ENCODE data around the gene CDH11. TPM values are rescaled to one million over a fixed set of nuclear protein-coding genes. Genes with fewer than 3 reads are reported as not detected.

Gene CDH11
- total and polyA plus RNA-seq, 10 donors = 4.3 to 721 (median 305) TPM

- Histone ChIP-seq H3K36me3 (peaks cover 0 to 23% (median 0%) of the 10 kb centered on the region in 6 donors), H3K9me3 (no peaks in the 10 kb centered on the region), H3K27ac (no peak overlapping the region), H3K4me1 (no peaks in the 10 kb centered on the region), H3K4me3 (no peak overlapping the region), H3K27me3 (replicated peaks in 1 of 7) (no peaks in the 10 kb centered on the region)
- no peak for TF ChIP-seq POLR2AphosphoS5 (IDR thresholded peaks at IDR 0.05)
- TF ChIP-seq CTCF (IDR thresholded peaks at IDR 0.05 in 8 of 11, conservative IDR thresholded peaks at IDR 0.05 in 3 of 11) = no peak
- no peak for TF ChIP-seq POLR2A (IDR thresholded peaks at IDR 0.05)
- DNase-seq = no peak
- WGBS, 5 donors = 63 to 75% (median 72%) methylated on average over 3 of the region's 3 CpGs
- intact Hi-C loops (cut with DNase I; ENCODE audit: low total_unique reads) = no loop called here
Observed at GRCh38 chr16:64964126-64964540, 157.7 kb downstream of the CDH11 start.

GRCh38 chr16:64962786-64963185, 159.1 kb downstream of the CDH11 start:
- Histone ChIP-seq H3K27ac (no peak overlapping the region), H3K9me3 (no peaks in the 10 kb centered on the region), H3K4me3 (no peak overlapping the region), H3K36me3 (peaks cover 0 to 12% (median 0%) of the 10 kb centered on the region in 6 donors), H3K4me1 (no peaks in the 10 kb centered on the region), H3K27me3 (replicated peaks in 1 of 7) (no peaks in the 10 kb centered on the region)
- TF ChIP-seq POLR2AphosphoS5 (IDR thresholded peaks at IDR 0.05) (no peak), POLR2A (IDR thresholded peaks at IDR 0.05) (no peak), CTCF (IDR thresholded peaks at IDR 0.05 in 8 of 11, conservative IDR thresholded peaks at IDR 0.05 in 3 of 11) (no peak)
- intact Hi-C loops (cut with DNase I; ENCODE audit: low total_unique reads) = no loop called here
- DNase-seq = no peak
- 52 to 60% (median 54%) methylated on average over 2 of the region's 2 CpGs for WGBS, 5 donors

- Histone ChIP-seq H3K27me3 (replicated peaks in 1 of 7) (no peaks in the 10 kb centered on the region), H3K4me1 (no peaks in the 10 kb centered on the region), H3K36me3 (no peaks in the 10 kb centered on the region), H3K9me3 (peaks cover 0 to 4% (median 0%) of the 10 kb centered on the region in 8 donors), H3K27ac (no peak overlapping the region), H3K4me3 (no peak overlapping the region)
- 51 to 70% (median 62%) methylated on average over 3 of the region's 3 CpGs for WGBS, 5 donors
- no peak for DNase-seq
- intact Hi-C loops (cut with DNase I; ENCODE audit: low total_unique reads) = no loop called here
- TF ChIP-seq POLR2A (IDR thresholded peaks at IDR 0.05) (no peak), POLR2AphosphoS5 (IDR thresholded peaks at IDR 0.05) (no peak), CTCF (IDR thresholded peaks at IDR 0.05 in 8 of 11, conservative IDR thresholded peaks at IDR 0.05 in 3 of 11) (no peak)
Observed at GRCh38 chr16:64957246-64957645, 164.6 kb downstream of the CDH11 start.

- H3K27me3 ChIP-seq (replicated peaks in 1 of 7) = no peaks in the 10 kb centered on the region
- no peaks in the 10 kb centered on the region for H3K4me1 ChIP-seq
- H3K9me3 ChIP-seq = peaks cover 0 to 13% (median 2%) of the 10 kb centered on the region in 8 donors
- no peak for DNase-seq
- H3K36me3 ChIP-seq = peaks cover 0 to 39% (median 6%) of the 10 kb centered on the region in 6 donors
- no peak overlapping the region for H3K27ac ChIP-seq
- no peak overlapping the region for H3K4me3 ChIP-seq
- intact Hi-C loops (cut with DNase I; ENCODE audit: low total_unique reads) = no loop called here
- no peak for TF ChIP-seq POLR2AphosphoS5 (IDR thresholded peaks at IDR 0.05)
- TF ChIP-seq POLR2A (IDR thresholded peaks at IDR 0.05) = no peak
- TF ChIP-seq CTCF (IDR thresholded peaks at IDR 0.05 in 8 of 11, conservative IDR thresholded peaks at IDR 0.05 in 3 of 11) = no peak
Observed at GRCh38 chr16:64952177-64952576, 169.7 kb downstream of the CDH11 start.

Measured in spleen (tissue), 11 donors.